Iris pigment epithelial cell (primary cell): ENCODE data around the gene FHIT.
"Not testable (repeated sequence)": the region's sequence is repeated elsewhere in the genome, so short reads cannot be mapped to it uniquely, and the experiment has no call there.

ENCODE experiments used
- DNase-seq: peaks from one replicate; pipeline ENCODE4 v3.0.0-alpha.2; 2011; ENCODE audit warnings: low read depth

Gene FHIT

GRCh38 chr3:59824876-59825275 is 1426.4 kb downstream of the FHIT start:
- no peak for DNase-seq

GRCh38 chr3:59821274-59821673 is 1430.0 kb downstream of the FHIT start:
- DNase-seq = no peak

GRCh38 chr3:59820352-59820934 is 1430.8 kb downstream of the FHIT start:
- no peak for DNase-seq

GRCh38 chr3:59818919-59819300 is 1432.3 kb downstream of the FHIT start:
- no peak for DNase-seq

- peak; percentile 99 for DNase-seq
Measured at GRCh38 chr3:59818033-59818918, 1433.0 kb downstream of the FHIT start.

GRCh38 chr3:59817511-59817910 is 1433.7 kb downstream of the FHIT start:
- DNase-seq = no peak

- DNase-seq = no peak
Measured at GRCh38 chr3:59816312-59816711, 1434.9 kb downstream of the FHIT start.

- DNase-seq = no peak
Measured at GRCh38 chr3:59813148-59813538, 1438.1 kb downstream of the FHIT start.

- DNase-seq = peak; percentile 76
Measured at GRCh38 chr3:59812237-59813147, 1438.8 kb downstream of the FHIT start.

- no peak for DNase-seq
Measured at GRCh38 chr3:59811160-59811559, 1440.1 kb downstream of the FHIT start.

- no peak for DNase-seq
Measured at GRCh38 chr3:59810606-59811005, 1440.6 kb downstream of the FHIT start.

GRCh38 chr3:59809710-59810444 is 1441.4 kb downstream of the FHIT start:
- peak; percentile 72 for DNase-seq

GRCh38 chr3:59809016-59809415 is 1442.2 kb downstream of the FHIT start:
- peak; percentile 76 for DNase-seq

- DNase-seq = no peak
Measured at GRCh38 chr3:59808446-59808845, 1442.8 kb downstream of the FHIT start.

GRCh38 chr3:59803268-59803667 is 1448.0 kb downstream of the FHIT start:
- DNase-seq = no peak

GRCh38 chr3:59802453-59802852 is 1448.8 kb downstream of the FHIT start:
- not testable (repeated sequence) for DNase-seq

GRCh38 chr3:59802045-59802444 is 1449.2 kb downstream of the FHIT start:
- no peak for DNase-seq

GRCh38 chr3:59800481-59800880 is 1450.8 kb downstream of the FHIT start:
- DNase-seq = no peak

- no peak for DNase-seq
Measured at GRCh38 chr3:59798372-59799086, 1452.7 kb downstream of the FHIT start.

- no peak for DNase-seq
Measured at GRCh38 chr3:59797533-59797932, 1453.7 kb downstream of the FHIT start.

GRCh38 chr3:59796456-59796855 is 1454.8 kb downstream of the FHIT start:
- DNase-seq = peak; percentile 31
